GM12878 (cell line): ENCODE data around the gene PDE9A. TPM values are rescaled to one million over a fixed set of nuclear protein-coding genes. Genes with fewer than 3 reads are reported as not detected.

ENCODE experiments used
- ATAC-seq: fragments of 200-7000 bp; cut with Tn5 transposase; 3 replicates; pipeline ENCODE4 v1.9.1; 2020; ENCODE audit warnings: mild to moderate bottlenecking, moderate library complexity
- BruUV-seq: library from RNA; stranded (reverse); fragments of 400-500 nt; replicated peaks from 2 replicates; lab custom pipeline; 2021; lab: Mats Ljungman, UMichigan
- CTCF ChIA-PET: fragments of 300-600 bp; sonication (Branson Sonifier 250); formaldehyde crosslinking; extraction: SDS; loops from one replicate; lab custom pipeline; 2021; ENCODE audit warnings: inconsistent platforms; lab: Yijun Ruan, JAX
- POLR2A ChIA-PET: fragments of 350-600 bp; formaldehyde crosslinking; extraction: SDS; loops from one replicate; lab custom pipeline; 2021; ENCODE audit warnings: inconsistent platforms; lab: Charles Lee
- RAD21 ChIA-PET: fragments of 300-600 bp; sonication (Branson Sonifier 250); formaldehyde crosslinking; loops from one replicate; lab custom pipeline; 2023; ENCODE audit warnings: antibody characterized with exemption; ENCODE audit not compliant: unreplicated experiment; lab: Charles Lee
- SMC1A ChIA-PET: fragments of 300-600 bp; sonication (Branson Sonifier 250); formaldehyde crosslinking; loops from one replicate; lab custom pipeline; 2023; ENCODE audit not compliant: unreplicated experiment, uncharacterized antibody; lab: Charles Lee
- DNase-seq: peaks from one replicate; pipeline ENCODE4 v3.0.0-alpha.2; 2011; ENCODE audit warnings: low read depth, low spot score
- FAIRE-seq: peaks from 3 replicates; lab custom pipeline; 2011; peaks lifted over from hg19 to GRCh38; lab: Jason Lieb, UNC
- H2AFZ ChIP-seq: 2 replicates; pipeline ENCODE4 v1.6.0; 2011; ENCODE audit warnings: low read depth, low read length, control low read depth; ENCODE audit not compliant: control insufficient read depth
- H3K27ac ChIP-seq: 2 replicates; pipeline ENCODE4 v1.5.1; 2011; ENCODE audit warnings: control low read depth; ENCODE audit not compliant: control insufficient read depth, insufficient read depth
- H3K27me3 ChIP-seq, 2 experiments: replicated peaks in 1 of 2; 2 replicates each; pipeline versions ENCODE4 v1.6.0 to v1.6.1; 2011; ENCODE audit warnings: low read length in 1 of 2; ENCODE audit not compliant: control insufficient read depth in 2 of 2, insufficient read depth in 2 of 2
- H3K36me3 ChIP-seq, 2 experiments: 2 replicates each; pipeline ENCODE4 v1.5.1; 2011; ENCODE audit warnings: low read length in 1 of 2; ENCODE audit not compliant: control insufficient read depth in 2 of 2, insufficient read depth in 2 of 2
- H3K4me1 ChIP-seq: 2 replicates; pipeline ENCODE4 v1.6.1; 2011; ENCODE audit warnings: mild to moderate bottlenecking, low read length, moderate library complexity, mixed read lengths; ENCODE audit not compliant: control insufficient read depth, insufficient read depth
- H3K4me2 ChIP-seq: 2 replicates; pipeline ENCODE4 v1.6.0; 2011; ENCODE audit warnings: control low read depth; ENCODE audit not compliant: control insufficient read depth, insufficient read depth
- H3K4me3 ChIP-seq: fragments of 200-600 bp; sonication (generic); 2 replicates; pipeline ENCODE4 v1.5.1; 2016
- H3K79me2 ChIP-seq: 2 replicates; pipeline ENCODE4 v1.6.0; 2011; ENCODE audit warnings: low read length; ENCODE audit not compliant: control insufficient read depth, insufficient read depth
- H3K9ac ChIP-seq: 2 replicates; pipeline ENCODE4 v1.8.0; 2011; ENCODE audit warnings: low read length, control low read depth, mixed read lengths; ENCODE audit not compliant: control insufficient read depth, insufficient read depth
- H3K9me3 ChIP-seq: replicated peaks from 3 replicates; pipeline ENCODE4 v1.5.1; 2011; ENCODE audit warnings: mild to moderate bottlenecking, low read length; ENCODE audit not compliant: control insufficient read depth, insufficient read depth
- H4K20me1 ChIP-seq: 2 replicates; pipeline ENCODE4 v1.6.0; 2011; ENCODE audit not compliant: control insufficient read depth, insufficient read depth
- FOXK2 ChIP-seq: fragments of 450-650 bp; IDR thresholded peaks from 2 replicates; pipeline ENCODE4 v1.6.1; 2017; ENCODE audit warnings: mild to moderate bottlenecking, moderate library complexity
- MTA3 ChIP-seq: IDR thresholded peaks from 2 replicates; pipeline ENCODE4 v1.6.1; 2012; ENCODE audit warnings: low read length, inconsistent platforms, borderline replicate concordance
- SREBF1 ChIP-seq: IDR thresholded peaks from 2 replicates; pipeline ENCODE4 v1.6.1; 2012; ENCODE audit warnings: mild to moderate bottlenecking, low read length
- YY1 ChIP-seq: IDR thresholded peaks from 2 replicates; pipeline ENCODE4 v1.6.1; 2011; ENCODE audit warnings: low read depth, mild to moderate bottlenecking, low read length
- ZBTB33 ChIP-seq: fragments of 450-650 bp; IDR thresholded peaks from 2 replicates; pipeline ENCODE4 v1.6.1; 2017; ENCODE audit warnings: mild to moderate bottlenecking
- WGBS: methylation state at CpG from one replicate; pipeline ENCODE4 v1.1.6; 2016; ENCODE audit warnings: low lambda C conversion rate; ENCODE audit not compliant: insufficient replicate concordance, insufficient coverage; ENCODE audit errors: missing lambda C conversion rate; 5-methylcytosine and 5-hydroxymethylcytosine counted together
- in situ Hi-C: fragments of 300-500 bp; cut with MboI; formaldehyde crosslinking; loops from 9 replicates; pipeline ENCODE4 v1.14.3; 2018; ENCODE audit warnings: mixed read lengths
- intact Hi-C: fragments of 100-400 bp; cut with micrococcal nuclease; formaldehyde crosslinking; loops from one replicate; pipeline ENCODE4 v1.14.2; 2022; ENCODE audit not compliant: unreplicated experiment
- polyA plus RNA-seq, 11 experiments: library from polyadenylated mRNA; depleted of rRNA in 4 of 11; unstranded in 6 of 11; stranded (reverse) in 5 of 11; fragments of >200 nt; fragmentation: Nextera tagmentation in 4 of 11; fragmentation: Illumina TruSeq in 1 of 11; extraction: Ambion mirVana in 4 of 11; extraction: Trizol in 1 of 11; gene quantifications; 1 replicate in 1 of 11; 2 replicates in 10 of 11; pipeline versions ENCODE4 v1.2.1 to v1.2.3, GENCODE V29; 2011 to 2016; ENCODE audit warnings: inconsistent platforms in 2 of 11, missing spikeins in 2 of 11, low read depth in 1 of 11
- total RNA-seq, 4 experiments: library from RNA; depleted of rRNA in 3 of 4; stranded (reverse); fragments of >200 nt in 3 of 4; fragmentation: Illumina TruSeq in 1 of 4; extraction: Trizol in 1 of 4; gene quantifications; 2 replicates each; pipeline versions ENCODE4 v1.2.1 to v1.2.3, GENCODE V29; 2013 to 2021
- TF ChIP-seq, protein P1 (sequence below): IDR thresholded peaks from 2 replicates; pipeline ENCODE4 v1.6.1; 2011; ENCODE audit warnings: low read depth, low read length, improper control_type of control experiment, borderline replicate concordance

PDE9A gene
- total and polyA plus RNA-seq, 10 of the 15 experiments (the other 5 are each of a cell fraction or from before 2014, with no cell fraction given): 0.08 to 0.45 (median 0.20) TPM; not detected in 1

DNA sequence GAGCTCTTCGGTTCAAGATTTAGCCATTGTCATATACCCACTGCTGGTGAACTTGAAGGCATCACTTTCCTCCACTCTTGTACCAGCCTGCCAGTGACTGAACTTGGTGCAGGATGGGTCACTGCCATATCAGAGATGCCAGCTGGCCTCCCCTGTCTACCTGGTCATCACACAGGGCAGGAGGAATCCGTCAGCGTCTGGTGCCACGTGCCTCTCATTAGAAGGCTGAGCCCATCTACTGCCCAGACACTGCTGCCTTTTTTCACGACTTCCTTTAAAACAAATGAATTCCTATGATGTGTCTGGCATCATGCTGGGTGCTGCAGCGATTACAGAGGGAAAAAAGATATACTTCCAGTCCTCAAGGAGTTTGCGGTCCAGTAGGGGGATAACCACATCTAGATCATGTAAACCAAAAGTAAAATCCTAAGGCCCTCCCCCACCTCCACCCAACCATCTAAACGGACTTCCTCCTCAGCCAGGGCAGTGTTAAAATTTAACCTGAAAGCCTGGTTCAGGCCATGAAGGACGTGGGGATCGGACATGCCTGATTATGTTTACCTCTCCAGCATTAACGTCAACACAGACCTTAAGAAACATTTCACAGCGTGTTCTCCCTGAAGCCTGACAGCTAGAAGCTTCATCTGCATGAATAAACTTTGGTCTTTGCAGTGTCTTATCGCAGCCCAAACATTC lies 29.2 kb upstream of the PDE9A start:
- DNase-seq (no peak), FAIRE-seq (no peak), ATAC-seq (no peak)
- H4K20me1 ChIP-seq: no peaks in the 10 kb centered on the region
- ChIA-PET SMC1A (interaction anchor here (1.8 kb wide), 1 partner anchor 164 kb away, joined by 3 read pairs; no protein-coding TSS in a partner anchor), RAD21 (interaction anchor here (0.5 kb wide), 1 partner anchor 30 kb away, joined by 4 read pairs; no protein-coding TSS in a partner anchor), POLR2A (no interaction called here), CTCF (no interaction called here)
- no peak overlapping the region for H3K27ac ChIP-seq
- no peak overlapping the region for H3K4me2 ChIP-seq
- H3K4me3 ChIP-seq: no peak overlapping the region
- intact Hi-C loops (no loop called here), in situ Hi-C loops (no loop called here)
- 17% methylated on average over 13 of the region's 13 CpGs for WGBS
- no peaks in the 10 kb centered on the region; the same call in 2 of the 3 replicates for H3K9me3 ChIP-seq
- BruUV-seq: no TSS peak
- H3K9ac ChIP-seq: no peak overlapping the region
- H3K4me1 ChIP-seq: no peaks in the 10 kb centered on the region
- TF ChIP-seq, protein P1, sequence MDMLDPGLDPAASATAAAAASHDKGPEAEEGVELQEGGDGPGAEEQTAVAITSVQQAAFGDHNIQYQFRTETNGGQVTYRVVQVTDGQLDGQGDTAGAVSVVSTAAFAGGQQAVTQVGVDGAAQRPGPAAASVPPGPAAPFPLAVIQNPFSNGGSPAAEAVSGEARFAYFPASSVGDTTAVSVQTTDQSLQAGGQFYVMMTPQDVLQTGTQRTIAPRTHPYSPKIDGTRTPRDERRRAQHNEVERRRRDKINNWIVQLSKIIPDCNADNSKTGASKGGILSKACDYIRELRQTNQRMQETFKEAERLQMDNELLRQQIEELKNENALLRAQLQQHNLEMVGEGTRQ: no peak
- TF ChIP-seq YY1 (no peak), SREBF1 (no peak), ZBTB33 (no peak), MTA3 (no peak), FOXK2 (no peak)
- H3K27me3 ChIP-seq: peaks cover 0 to 3% of the 10 kb centered on the region in 2 experiments; a peak in 3 of 4 replicates
- H3K79me2 ChIP-seq: no peaks in the 10 kb centered on the region
- no peak overlapping the region for H2AFZ ChIP-seq
- no peaks in the 10 kb centered on the region for H3K36me3 ChIP-seq
